DMS79 treated with DMSO at 0.1 percent for 48 hours (cell line): ENCODE data around the gene SAT1.
"Not testable (repeated sequence)": the region's sequence is repeated elsewhere in the genome, so short reads cannot be mapped to it uniquely, and the experiment has no call there.

Source experiments
- DNase-seq: peaks from one replicate; lab custom pipeline; 2025; lab: John Stamatoyannopoulos, UW

The SAT1 gene

GRCh38 chrX:23782863-23783588, at the start of gene SAT1:
SAT1 (plus strand) TSS chrX:23783173; CDS start chrX:23783352, 179 bp downstream.
- DNase-seq, result peak; percentile 63

GRCh38 chrX:23736030-23736429, 46.9 kb upstream of the SAT1 start:
- DNase-seq, result no peak

- no peak for DNase-seq
Measured at GRCh38 chrX:23737413-23737812, 45.6 kb upstream of the SAT1 start.

GRCh38 chrX:23742174-23742696, 40.7 kb upstream of the SAT1 start:
- peak; percentile 53 for DNase-seq

- DNase-seq, result peak; percentile 51
Measured at GRCh38 chrX:23742697-23743622, 40.0 kb upstream of the SAT1 start, which contains the start of gene ACOT9. ACOT9 (minus strand) TSS chrX:23743276; CDS start chrX:23743144, 132 bp downstream.

GRCh38 chrX:23743623-23743971, 39.4 kb upstream of the SAT1 start:
- DNase-seq, result not testable (repeated sequence)

GRCh38 chrX:23745786-23746185, 37.2 kb upstream of the SAT1 start:
- DNase-seq, result no peak

- DNase-seq, result no peak
Measured at GRCh38 chrX:23749129-23749528, 33.8 kb upstream of the SAT1 start.

GRCh38 chrX:23749576-23749975, 33.4 kb upstream of the SAT1 start:
- no peak for DNase-seq

- no peak for DNase-seq
Measured at GRCh38 chrX:23752740-23753415, 30.1 kb upstream of the SAT1 start.

- no peak for DNase-seq
Measured at GRCh38 chrX:23754664-23755063, 28.3 kb upstream of the SAT1 start.

GRCh38 chrX:23756165-23756564, 26.8 kb upstream of the SAT1 start:
- DNase-seq, result no peak

GRCh38 chrX:23759821-23760220, 23.2 kb upstream of the SAT1 start:
- peak; percentile 31 for DNase-seq

GRCh38 chrX:23764188-23764984, 18.6 kb upstream of the SAT1 start:
- DNase-seq, result peak; percentile 48

- no peak for DNase-seq
Measured at GRCh38 chrX:23765449-23765848, 17.5 kb upstream of the SAT1 start.

GRCh38 chrX:23765868-23766267, 17.1 kb upstream of the SAT1 start:
- DNase-seq, result no peak

- DNase-seq, result no peak
Measured at GRCh38 chrX:23766650-23767551, 16.1 kb upstream of the SAT1 start.

- no peak for DNase-seq
Measured at GRCh38 chrX:23770142-23770541, 12.8 kb upstream of the SAT1 start.

GRCh38 chrX:23771086-23771485, 11.9 kb upstream of the SAT1 start:
- not testable (repeated sequence) for DNase-seq

GRCh38 chrX:23773601-23774175, 9.3 kb upstream of the SAT1 start:
- no peak for DNase-seq
